IMR-90 (cell line): Measurements from ENCODE around the gene ALPK3. TPM values are rescaled to one million over a fixed set of nuclear protein-coding genes. Genes with fewer than 3 reads are reported as not detected.

Experiments
- ATAC-seq: fragments of 200-7000 bp; cut with Tn5 transposase; 2 replicates; pipeline ENCODE4 v1.9.1; 2020; ENCODE audit warnings: low read depth, mild to moderate bottlenecking, moderate library complexity
- BruUV-seq: library from RNA; stranded (reverse); fragments of 400-500 nt; replicated peaks from 2 replicates; lab custom pipeline; 2021; lab: Mats Ljungman, UMichigan
- CTCF ChIA-PET: fragments of 300-600 bp; formaldehyde crosslinking; extraction: SDS; loops from one replicate; lab custom pipeline; 2021; ENCODE audit warnings: antibody characterized with exemption; lab: Yijun Ruan, JAX
- POLR2A ChIA-PET: fragments of 300-600 bp; sonication (Branson Sonifier 250); formaldehyde crosslinking; loops from one replicate; lab custom pipeline; 2022; ENCODE audit warnings: antibody characterized with exemption; ENCODE audit not compliant: unreplicated experiment; lab: Charles Lee
- DNase-seq: peaks from one replicate; pipeline ENCODE4 v3.0.0; 2013
- H2AFZ ChIP-seq: replicated peaks from 2 replicates; pipeline ENCODE3; 2013; ENCODE audit warnings: low read length, mild to moderate bottlenecking; ENCODE audit not compliant: poor library complexity
- H2AK5ac ChIP-seq: 2 replicates; pipeline ENCODE4 v1.6.1; 2013; ENCODE audit warnings: low read depth, low read length, inconsistent platforms
- H2AK9ac ChIP-seq: replicated peaks from 2 replicates; pipeline ENCODE3; 2013; ENCODE audit warnings: mild to moderate bottlenecking, low read depth, low read length, moderate library complexity; ENCODE audit not compliant: poor library complexity
- H2BK120ac ChIP-seq: 2 replicates; pipeline ENCODE4 v1.6.1; 2013; ENCODE audit warnings: low read depth, low read length, inconsistent platforms
- H2BK15ac ChIP-seq: 3 replicates; pipeline ENCODE4 v1.6.1; 2013; ENCODE audit warnings: low read depth, low read length, inconsistent platforms
- H2BK20ac ChIP-seq: 2 replicates; pipeline ENCODE4 v1.6.1; 2013; ENCODE audit warnings: low read depth, mild to moderate bottlenecking, inconsistent platforms, low read length, moderate library complexity
- H2BK5ac ChIP-seq: 2 replicates; pipeline ENCODE4 v1.6.1; 2013; ENCODE audit warnings: mild to moderate bottlenecking, low read depth, low read length, inconsistent platforms; ENCODE audit not compliant: poor library complexity, severe bottlenecking
- H3K14ac ChIP-seq: replicated peaks from 2 replicates; pipeline ENCODE4 v1.6.1; 2013; ENCODE audit warnings: low read depth, low read length, inconsistent platforms
- H3K18ac ChIP-seq: 2 replicates; pipeline ENCODE4 v1.6.1; 2013; ENCODE audit warnings: low read depth, low read length, control low read depth
- H3K23ac ChIP-seq: 2 replicates; pipeline ENCODE4 v1.6.1; 2013; ENCODE audit warnings: low read depth, low read length, inconsistent platforms
- H3K27ac ChIP-seq: 2 replicates; pipeline ENCODE4 v1.5.1; 2013; ENCODE audit warnings: mild to moderate bottlenecking, control low read depth, low read length; ENCODE audit not compliant: insufficient read depth
- H3K27me3 ChIP-seq: 2 replicates; pipeline ENCODE4 v1.6.1; 2013; ENCODE audit warnings: low read length; ENCODE audit not compliant: control insufficient read depth, insufficient read depth
- H3K36me3 ChIP-seq: 2 replicates; pipeline ENCODE4 v1.6.1; 2013; ENCODE audit warnings: low read length, mixed read lengths; ENCODE audit not compliant: control insufficient read depth, insufficient read depth
- H3K4ac ChIP-seq: 2 replicates; pipeline ENCODE4 v1.6.1; 2013; ENCODE audit warnings: low read depth, low read length, inconsistent platforms
- H3K4me1 ChIP-seq: 2 replicates; pipeline ENCODE4 v1.6.1; 2013; ENCODE audit warnings: low read length, mixed read lengths; ENCODE audit not compliant: control insufficient read depth, insufficient read depth
- H3K4me2 ChIP-seq: 2 replicates; pipeline ENCODE4 v1.6.1; 2013; ENCODE audit warnings: low read depth, mild to moderate bottlenecking, control low read depth, low read length, moderate library complexity
- H3K4me3 ChIP-seq: 2 replicates; pipeline ENCODE4 v1.5.1; 2013; ENCODE audit warnings: low read depth, mild to moderate bottlenecking, control low read depth, low read length, moderate library complexity; ENCODE audit not compliant: insufficient read depth
- H3K56ac ChIP-seq: 2 replicates; pipeline ENCODE4 v1.6.1; 2013; ENCODE audit warnings: low read length, inconsistent platforms; ENCODE audit not compliant: insufficient read depth; ENCODE audit errors: extremely low read depth
- H3K79me1 ChIP-seq, 2 experiments: 2 replicates each; pipeline ENCODE4 v1.6.1; 2013; ENCODE audit warnings: low read length in 2 of 2, inconsistent platforms in 1 of 2, low read depth in 1 of 2
- H3K9ac ChIP-seq: 2 replicates; pipeline ENCODE4 v1.6.1; 2013; ENCODE audit warnings: low read depth, low read length, control low read depth
- H3K9me1 ChIP-seq: 2 replicates; pipeline ENCODE4 v1.6.1; 2013; ENCODE audit warnings: low read length, inconsistent platforms; ENCODE audit not compliant: insufficient read depth
- H3K9me3 ChIP-seq: 2 replicates; pipeline ENCODE4 v1.6.1; 2013; ENCODE audit warnings: low read length; ENCODE audit not compliant: control insufficient read depth, insufficient read depth
- H4K20me1 ChIP-seq: 2 replicates; pipeline ENCODE4 v1.6.1; 2013; ENCODE audit warnings: low read length, inconsistent platforms; ENCODE audit not compliant: insufficient read depth
- H4K5ac ChIP-seq: 2 replicates; pipeline ENCODE4 v1.6.1; 2013; ENCODE audit warnings: mild to moderate bottlenecking, low read depth, low read length, control low read depth
- H4K8ac ChIP-seq, 2 experiments: 2 replicates each; pipeline ENCODE4 v1.6.1; 2013; ENCODE audit warnings: low read depth in 2 of 2, low read length in 2 of 2, control low read depth in 1 of 2, inconsistent platforms in 1 of 2
- H4K91ac ChIP-seq: 2 replicates; pipeline ENCODE4 v1.6.1; 2013; ENCODE audit warnings: low read depth, low read length, inconsistent platforms; ENCODE audit not compliant: insufficient read depth
- RFX5 ChIP-seq: IDR thresholded peaks from 2 replicates; pipeline ENCODE4 v1.8.0; 2012; ENCODE audit warnings: low read depth, mild to moderate bottlenecking, low read length, moderate library complexity
- WGBS, 2 experiments: methylation state at CpG; one replicate each; pipeline versions ENCODE4 v1.1.5 to v1.1.7; 2013; ENCODE audit warnings: missing lambda C conversion rate in 2 of 2; ENCODE audit not compliant: insufficient read length in 1 of 2; ENCODE audit errors: extremely low coverage in 2 of 2; 5-methylcytosine and 5-hydroxymethylcytosine counted together
- dilution Hi-C: fragments of 300-500 bp; cut with HindIII; formaldehyde crosslinking; loops from one replicate; pipeline ENCODE4 v1.14.3; 2018; ENCODE audit warnings: low sequenced_read_pairs; ENCODE audit not compliant: unreplicated experiment
- in situ Hi-C: fragments of 300-500 bp; cut with MboI; formaldehyde crosslinking; loops from 3 replicates; pipeline ENCODE4 v1.14.3; 2019; ENCODE audit warnings: low sequenced_read_pairs, inconsistent platforms, mixed read lengths
- intact Hi-C: fragments of 100-400 bp; cut with micrococcal nuclease; formaldehyde crosslinking; loops from 2 replicates; pipeline ENCODE4 v1.10.0; 2022
- polyA plus RNA-seq, 3 experiments: library from polyadenylated mRNA; depleted of rRNA; stranded (reverse); fragments of >200 nt; gene quantifications; 2 replicates each; pipeline ENCODE4 v1.2.3, GENCODE V29; 2012; ENCODE audit warnings: low replicate concordance in 1 of 3
- total RNA-seq: library from RNA; depleted of rRNA; stranded (reverse); fragments of >200 nt; gene quantifications from 2 replicates; pipeline ENCODE4 v1.2.3, GENCODE V29; 2012
- TF ChIP-seq, protein P1 (sequence below): conservative IDR thresholded peaks from 2 replicates; pipeline ENCODE4 v1.5.1; 2012; ENCODE audit warnings: mild to moderate bottlenecking, low read depth, low read length, improper control_type of control experiment

ALPK3 gene
- total and polyA plus RNA-seq, 2 of the 4 experiments (the other 2 are of a cell fraction), result under 0.01 to 0.26 TPM

DNA sequence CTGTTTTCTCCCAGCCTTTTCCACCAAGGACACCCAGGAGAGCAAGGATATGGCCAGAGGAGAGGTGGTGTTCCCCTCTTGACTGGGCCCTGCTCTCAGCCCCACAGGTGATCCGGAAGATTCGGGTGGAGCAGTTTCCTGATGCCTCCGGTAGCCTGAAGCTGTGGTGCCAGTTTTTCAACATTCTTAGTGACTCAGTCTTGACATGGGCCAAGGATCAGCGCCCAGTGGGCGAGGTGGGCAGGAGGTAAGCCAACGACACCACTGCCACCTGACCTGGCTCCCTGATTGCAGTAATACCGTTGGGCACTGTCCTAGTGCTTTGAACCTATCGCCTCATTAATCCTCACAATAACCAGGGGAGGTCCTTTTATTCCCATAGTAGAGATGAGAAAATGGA, 42.0 kb downstream of the ALPK3 start:
- Histone ChIP-seq H3K9ac (no peak overlapping the region), H3K56ac (no peak overlapping the region), H3K23ac (no peak overlapping the region), H3K4me1 (no peaks in the 10 kb centered on the region), H3K36me3 (no peaks in the 10 kb centered on the region), H3K14ac (no peak overlapping the region), H4K8ac (no peak overlapping the region), H3K4ac (no peak overlapping the region), H2BK15ac (no peak overlapping the region), H3K79me1 (no peaks in the 10 kb centered on the region), H3K27ac (no peak overlapping the region), H2BK5ac (no peak overlapping the region), H4K91ac (no peak overlapping the region), H3K4me3 (no peak overlapping the region), H2AFZ (no peak overlapping the region), H2AK9ac (no peak overlapping the region), H2BK20ac (no peak overlapping the region), H3K27me3 (peaks cover 18% of the 10 kb centered on the region), H3K9me3 (no peaks in the 10 kb centered on the region), H3K4me2 (no peak overlapping the region), H4K20me1 (no peaks in the 10 kb centered on the region), H3K9me1 (no peaks in the 10 kb centered on the region), H2BK120ac (no peak overlapping the region), H2AK5ac (no peak overlapping the region), H4K5ac (no peak overlapping the region), H3K18ac (no peak overlapping the region)
- BruUV-seq, result no TSS peak
- POLR2A ChIA-PET, result no interaction called here
- intact Hi-C loops, result no loop called here
- DNase-seq (no peak), ATAC-seq (no peak)
- in situ Hi-C loops, result no loop called here
- dilution Hi-C loops, result no loop called here
- TF ChIP-seq, protein P1, sequence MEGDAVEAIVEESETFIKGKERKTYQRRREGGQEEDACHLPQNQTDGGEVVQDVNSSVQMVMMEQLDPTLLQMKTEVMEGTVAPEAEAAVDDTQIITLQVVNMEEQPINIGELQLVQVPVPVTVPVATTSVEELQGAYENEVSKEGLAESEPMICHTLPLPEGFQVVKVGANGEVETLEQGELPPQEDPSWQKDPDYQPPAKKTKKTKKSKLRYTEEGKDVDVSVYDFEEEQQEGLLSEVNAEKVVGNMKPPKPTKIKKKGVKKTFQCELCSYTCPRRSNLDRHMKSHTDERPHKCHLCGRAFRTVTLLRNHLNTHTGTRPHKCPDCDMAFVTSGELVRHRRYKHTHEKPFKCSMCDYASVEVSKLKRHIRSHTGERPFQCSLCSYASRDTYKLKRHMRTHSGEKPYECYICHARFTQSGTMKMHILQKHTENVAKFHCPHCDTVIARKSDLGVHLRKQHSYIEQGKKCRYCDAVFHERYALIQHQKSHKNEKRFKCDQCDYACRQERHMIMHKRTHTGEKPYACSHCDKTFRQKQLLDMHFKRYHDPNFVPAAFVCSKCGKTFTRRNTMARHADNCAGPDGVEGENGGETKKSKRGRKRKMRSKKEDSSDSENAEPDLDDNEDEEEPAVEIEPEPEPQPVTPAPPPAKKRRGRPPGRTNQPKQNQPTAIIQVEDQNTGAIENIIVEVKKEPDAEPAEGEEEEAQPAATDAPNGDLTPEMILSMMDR, result no peak
- no peak for TF ChIP-seq RFX5
- CTCF ChIA-PET, result no interaction called here
- 97% methylated on average over 4 of the region's 8 CpGs; no CpG with 5 or more reads in 1 of the 2 experiments for WGBS, 2 experiments
